Adrenal gland (tissue), 12 donors: ENCODE measurements around the gene ASTN2. TPM values are rescaled to one million over a fixed set of nuclear protein-coding genes. Genes with fewer than 3 reads are reported as not detected.

Source experiments
- DNase-seq, 7 donors: peaks; one replicate each; pipeline ENCODE4 v3.0.0-alpha.2; 2019 to 2020
- H3K27ac ChIP-seq, 5 donors: fragments of 200-600 bp; sonication (generic) in 4 of 5; 1 replicate in 3 of 5; 2 replicates in 2 of 5; pipeline versions ENCODE4 v1.5.1 to v1.8.0; 2016 to 2020; ENCODE audit warnings: mild to moderate bottlenecking in 1 of 5
- H3K27me3 ChIP-seq: fragments of 200-600 bp; 2 replicates; pipeline ENCODE4 v1.8.0; 2021
- H3K36me3 ChIP-seq, 2 donors: fragments of 200-600 bp; replicated peaks in 1 of 2; 1 replicate in 1 of 2; 2 replicates in 1 of 2; pipeline versions ENCODE4 v1.5.1 to v1.8.0; 2018 to 2022
- H3K4me1 ChIP-seq, 2 donors: fragments of 200-600 bp; replicated peaks in 1 of 2; 1 replicate in 1 of 2; 2 replicates in 1 of 2; pipeline versions ENCODE4 v1.5.1 to v1.8.0; 2018 to 2021
- H3K4me3 ChIP-seq, 4 donors: fragments of 200-600 bp; sonication (generic) in 3 of 4; one replicate each; pipeline ENCODE4 v1.5.1; 2016 to 2018
- H3K9me3 ChIP-seq, 3 donors: fragments of 200-600 bp; sonication (generic) in 1 of 3; replicated peaks in 1 of 3; 1 replicate in 2 of 3; 2 replicates in 1 of 3; pipeline versions ENCODE4 v1.5.1 to v1.8.0; 2016 to 2021
- CTCF ChIP-seq, 6 experiments: fragments of 450-650 bp in 4 of 6; fragments of 200-600 bp in 2 of 6; sonication (generic) in 1 of 6; IDR thresholded peaks; 1 replicate in 5 of 6; 2 replicates in 1 of 6; pipeline versions ENCODE4 v1.5.1 to v1.8.0; 2016 to 2021; ENCODE audit warnings: antibody characterized with exemption in 6 of 6, mild to moderate bottlenecking in 2 of 6, moderate library complexity in 1 of 6
- POLR2A ChIP-seq, 2 donors: fragments of 450-650 bp; IDR thresholded peaks; one replicate each; pipeline ENCODE4 v1.6.1; 2017; ENCODE audit warnings: antibody characterized with exemption in 2 of 2, mild to moderate bottlenecking in 2 of 2, moderate library complexity in 1 of 2
- WGBS, 4 donors: extraction: QIAGEN DNeasy Blood & Tissue Kit in 2 of 4; methylation state at CpG; one replicate each; pipeline versions ENCODE4 v1.1.5 to v1.1.7; 2013 to 2017; 5-methylcytosine and 5-hydroxymethylcytosine counted together
- intact Hi-C, 2 donors: fragments of 100-400 bp; cut with DNase I; formaldehyde crosslinking; loops; one replicate each; pipeline versions ENCODE4 v1.14.1 to v1.15.0; 2022 to 2023
- polyA plus RNA-seq, 3 donors: library from polyadenylated mRNA; stranded (reverse); fragments of 200-250 nt in 2 of 3; fragments of 350-450 nt in 1 of 3; fragmentation: Illumina TruSeq in 1 of 3; extraction: RNeasy Lipid Tissue Mini Kit (QIAGEN cat#74804) in 1 of 3; gene quantifications; one replicate each; pipeline ENCODE4 v1.2.3, GENCODE V29; 2013 to 2014
- total RNA-seq, 9 donors: library from RNA; depleted of rRNA in 4 of 9; stranded (reverse); fragments of >200 nt in 4 of 9; fragments of 120-200 nt in 1 of 9; fragmentation: NEBNext Ultra II Directional in 1 of 9; extraction: Animal tissue kit (Norgen Biotek cat#: 25700) in 1 of 9; gene quantifications; one replicate each; pipeline versions ENCODE4 v1.1.0 to v1.2.4, GENCODE V29; 2013 to 2023
- donor health status: healthy with polysubstance abuse.
- donor health status: Bipolar disorder and iron deficiency.
- donor health status: DM: yes; HTN: yes; CAD: no.
- donor health status: DM: no; HTN: no; CAD: no.
- donor health status: DM: no; HTN: no; CAD: no.
- donor health status: DM: yes; HTN: yes; CAD: no.

ASTN2 gene
- total and polyA plus RNA-seq, 12 donors = 2.5 to 15.6 (median 6.8) TPM

DNA sequence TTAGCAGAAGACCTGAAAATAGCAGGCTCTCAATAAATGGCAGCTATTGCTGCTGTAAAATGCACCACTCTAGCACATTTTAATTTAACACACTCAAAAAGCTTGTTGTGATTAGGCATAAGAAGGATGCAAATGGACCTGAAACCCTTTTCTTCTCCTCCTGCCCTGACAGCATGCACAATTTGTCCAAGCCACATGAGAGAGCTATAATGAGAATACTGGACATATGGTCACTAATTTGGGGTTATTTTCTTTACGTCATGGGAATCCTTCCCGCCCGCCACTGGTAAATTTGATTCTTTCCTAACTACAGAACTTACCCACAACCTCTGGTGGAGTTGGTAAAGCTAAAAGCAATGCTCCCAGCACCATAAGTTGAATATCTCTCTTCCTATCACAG lies 665.7 kb downstream of the ASTN2 start:
- no peak overlapping the region for H3K4me3 ChIP-seq
- DNase-seq = no peak
- H3K9me3 ChIP-seq = no peaks in the 10 kb centered on the region
- TF ChIP-seq POLR2A (IDR thresholded peaks at IDR 0.05) = no peak
- TF ChIP-seq CTCF (IDR thresholded peaks at IDR 0.05) = no peak
- H3K27ac ChIP-seq = no peak overlapping the region
- no peaks in the 10 kb centered on the region for H3K36me3 ChIP-seq
- no peaks in the 10 kb centered on the region for H3K27me3 ChIP-seq
- intact Hi-C loops = no loop called here
- no peaks in the 10 kb centered on the region for H3K4me1 ChIP-seq
- WGBS, 4 donors = 81 to 92% (median 91%) methylated on average over 3 of the region's 3 CpGs

DNA sequence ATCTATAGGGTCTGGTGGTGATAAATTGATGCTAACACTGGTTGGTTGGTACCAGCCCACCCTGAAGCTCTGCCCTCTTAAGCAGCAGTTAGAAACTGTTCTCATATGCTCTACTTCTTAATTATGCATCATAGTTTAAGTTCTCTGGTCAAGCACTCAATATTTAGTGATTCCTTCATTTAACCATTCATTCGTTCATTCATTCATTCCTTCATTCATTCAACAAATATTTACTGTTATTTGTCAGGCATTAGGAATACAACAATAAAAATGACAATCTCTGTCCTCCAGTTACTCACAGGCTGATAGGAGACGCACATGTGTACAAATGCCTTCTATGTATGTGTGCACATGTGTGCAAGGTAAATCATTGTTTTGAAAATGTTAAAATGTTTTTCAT lies 673.1 kb downstream of the ASTN2 start:
- WGBS, 4 donors = 54 to 75% (median 66%) methylated on average over 2 of the region's 2 CpGs
- no peaks in the 10 kb centered on the region for H3K9me3 ChIP-seq
- intact Hi-C loops = loop anchor here in 1 of 2 donors (5.0 kb wide), 1 partner anchor 116 kb away; no protein-coding TSS in a partner anchor
- no peak for DNase-seq
- no peak overlapping the region for H3K4me3 ChIP-seq
- H3K4me1 ChIP-seq = peaks cover 0 to 5% of the 10 kb centered on the region in 2 donors
- no peaks in the 10 kb centered on the region for H3K27me3 ChIP-seq
- H3K36me3 ChIP-seq = no peaks in the 10 kb centered on the region
- H3K27ac ChIP-seq = no peak overlapping the region
- TF ChIP-seq POLR2A (IDR thresholded peaks at IDR 0.05) = no peak
- no peak for TF ChIP-seq CTCF (IDR thresholded peaks at IDR 0.05)

- Histone ChIP-seq H3K4me1 (peaks cover 0 to 5% of the 10 kb centered on the region in 2 donors), H3K27me3 (no peaks in the 10 kb centered on the region), H3K4me3 (no peak overlapping the region), H3K36me3 (no peaks in the 10 kb centered on the region), H3K27ac (no peak overlapping the region), H3K9me3 (no peaks in the 10 kb centered on the region)
- intact Hi-C loops = loop anchor here in 1 of 2 donors (5.0 kb wide), 1 partner anchor 116 kb away; no protein-coding TSS in a partner anchor
- 64 to 68% (median 67%) methylated on average over 3 of the region's 3 CpGs for WGBS, 4 donors
- DNase-seq = no peak
- TF ChIP-seq POLR2A (IDR thresholded peaks at IDR 0.05) (no peak), CTCF (IDR thresholded peaks at IDR 0.05) (no peak)
Measured at GRCh38 chr9:116741086-116741740, 673.6 kb downstream of the ASTN2 start.

DNA sequence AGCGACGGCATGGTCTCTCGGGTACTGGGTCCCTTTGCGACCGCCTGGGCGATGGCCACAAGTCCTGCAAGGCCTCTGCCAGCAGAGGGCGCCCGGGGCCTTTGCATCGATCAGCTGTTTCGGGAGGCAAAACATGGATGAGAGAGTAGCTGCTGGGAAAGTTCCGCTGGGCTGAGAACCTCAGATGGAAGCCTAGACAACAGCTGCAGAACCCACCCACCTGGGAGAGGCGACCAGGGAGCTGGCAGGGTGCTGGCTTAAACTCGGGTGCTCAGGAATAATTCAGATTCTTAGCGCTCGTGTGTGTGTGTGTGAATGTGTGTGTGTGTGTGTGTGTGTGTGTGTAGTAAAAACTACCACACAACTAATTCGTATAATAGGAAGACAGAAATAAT lies 677.7 kb downstream of the ASTN2 start:
- peak; percentile 75 to 91 (median 90) for TF ChIP-seq CTCF (IDR thresholded peaks at IDR 0.05)
- TF ChIP-seq POLR2A (IDR thresholded peaks at IDR 0.05) = no peak
- Histone ChIP-seq H3K4me1 (peaks cover 0 to 5% of the 10 kb centered on the region in 2 donors), H3K4me3 (no peak overlapping the region), H3K9me3 (no peaks in the 10 kb centered on the region), H3K36me3 (no peaks in the 10 kb centered on the region), H3K27me3 (no peaks in the 10 kb centered on the region), H3K27ac (no peak overlapping the region)
- DNase-seq = peak; percentile 82 to 93 (median 85)
- WGBS, 4 donors = 10 to 18% (median 16%) methylated on average over 15 to 16 of the region's 16 CpGs
- intact Hi-C loops = loop anchor here in 1 of 2 donors (2.0 kb wide), 1 partner anchor 124 kb away; no protein-coding TSS in a partner anchor
